Measurements from ENCODE around the gene NDUFV3.
A peak's percentile ranks its signal among the peaks of the same experiment; 100 is the strongest.
"Not testable (repeated sequence)": the region's sequence is repeated elsewhere in the genome, so short reads cannot be mapped to it uniquely, and the experiment has no call there.

The NDUFV3 gene

DNA sequence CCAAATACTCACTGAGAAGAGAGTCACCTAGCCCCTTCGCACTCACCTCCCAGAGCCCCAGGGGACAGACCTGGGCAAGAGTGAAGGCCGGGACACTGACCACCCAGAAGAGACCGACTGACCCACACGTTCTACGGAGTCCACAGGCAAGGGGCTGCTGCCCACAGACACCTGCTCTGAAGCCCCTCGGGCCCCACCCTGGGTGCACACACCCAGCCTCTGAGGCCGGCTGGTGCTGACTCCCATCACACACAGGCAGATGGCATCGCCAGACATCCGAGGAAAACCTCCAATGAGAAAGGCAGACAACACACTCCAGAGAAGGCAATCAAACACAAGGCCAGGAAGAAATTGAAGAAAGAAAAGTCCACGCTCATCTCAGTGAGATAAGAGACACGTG, 35.9 kb upstream of the NDUFV3 start:
- no peak for DNase-seq

DNA sequence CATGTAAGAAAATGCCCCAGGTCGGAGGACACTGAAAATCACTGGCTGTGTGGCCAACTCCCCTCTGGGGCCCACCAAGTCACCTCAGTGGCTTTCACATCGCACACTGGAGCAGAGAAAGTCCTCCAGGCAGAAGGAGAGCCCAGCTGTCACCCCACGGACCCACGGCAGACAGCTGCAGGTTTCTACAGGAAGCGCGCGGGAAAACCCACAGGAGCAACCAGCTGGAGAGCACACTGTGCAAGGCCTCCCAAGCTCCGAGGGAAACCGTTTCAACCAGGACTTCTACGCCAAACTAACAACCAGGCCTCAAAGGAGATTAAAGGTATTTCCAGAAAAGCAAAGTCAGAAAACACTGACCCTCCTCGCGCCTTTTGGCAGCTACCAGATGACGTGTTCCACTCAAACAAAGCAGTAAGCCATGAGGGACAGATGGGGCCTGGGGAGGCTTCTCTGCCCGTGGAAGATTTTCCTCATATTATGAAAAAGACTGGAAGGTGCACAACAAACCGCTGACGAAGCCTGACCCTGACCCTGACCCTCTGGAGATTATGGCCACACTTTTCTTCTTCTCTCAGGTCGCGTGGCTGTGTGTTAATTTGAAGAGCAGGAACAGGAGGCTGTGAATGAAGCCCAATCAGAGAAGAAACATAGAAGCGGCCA, 34.8 kb upstream of the NDUFV3 start:
- no peak for DNase-seq

DNA sequence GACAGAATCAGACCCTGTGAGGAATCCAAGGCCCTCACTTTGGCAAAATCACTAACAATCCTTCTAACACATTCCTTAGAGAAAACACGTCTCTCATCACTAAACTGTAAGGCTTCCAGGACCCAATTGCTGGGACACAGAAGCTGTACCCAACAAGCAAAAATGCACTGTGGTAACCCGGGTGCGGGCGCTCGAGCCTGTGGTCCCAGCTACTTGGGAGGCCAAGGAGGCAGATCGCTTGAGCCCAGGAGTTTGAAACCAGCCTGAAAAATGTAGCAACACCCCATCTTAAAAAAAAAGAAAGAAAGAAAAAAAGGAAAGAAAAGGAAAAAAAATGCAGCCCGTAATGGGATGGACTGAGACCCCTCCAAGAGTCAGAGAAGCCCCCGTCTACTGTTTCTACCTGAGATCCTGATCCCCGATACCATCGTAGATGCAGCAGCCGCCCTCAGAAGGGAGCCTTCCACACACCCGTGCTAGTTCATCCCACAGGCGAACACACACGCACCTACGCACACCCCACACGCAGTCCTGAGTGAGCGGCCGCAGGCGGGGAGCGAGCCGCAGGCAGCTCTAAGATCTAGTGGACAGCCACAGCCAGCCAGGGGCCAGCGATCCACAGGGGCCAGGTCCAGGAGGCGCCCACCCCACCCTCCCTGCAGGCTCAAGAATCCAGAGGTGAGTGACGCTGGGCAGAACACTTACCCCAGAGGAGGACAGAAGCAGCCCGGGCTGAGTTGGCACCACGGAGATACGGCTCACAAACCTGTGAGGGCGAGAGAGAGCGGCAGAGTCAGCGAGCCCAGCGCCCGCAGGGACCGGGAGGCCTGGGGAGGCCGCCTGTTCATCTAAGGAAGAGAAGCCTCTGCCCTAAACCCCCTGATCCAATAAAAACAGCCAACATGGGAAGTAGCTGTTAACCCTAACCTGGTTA, 33.9 kb upstream of the NDUFV3 start:
- no peak for DNase-seq

DNA sequence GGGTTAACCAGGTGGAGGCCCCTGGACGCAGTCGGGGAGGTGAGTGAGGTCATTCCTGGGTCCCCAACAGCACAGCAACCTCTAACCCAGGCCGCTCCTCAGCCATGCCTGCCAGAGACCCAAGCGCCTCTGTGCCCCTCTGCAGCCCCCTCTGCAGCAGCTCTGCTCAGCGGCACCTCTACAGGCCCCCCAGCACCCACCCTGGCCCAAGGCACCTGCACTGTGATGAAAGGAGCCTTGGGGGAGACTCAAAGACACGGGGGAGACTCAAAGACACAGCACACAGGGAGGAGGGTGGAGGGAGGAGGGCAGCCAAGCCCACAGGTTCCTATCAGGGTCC, 33.2 kb upstream of the NDUFV3 start:
- no peak for DNase-seq

DNA sequence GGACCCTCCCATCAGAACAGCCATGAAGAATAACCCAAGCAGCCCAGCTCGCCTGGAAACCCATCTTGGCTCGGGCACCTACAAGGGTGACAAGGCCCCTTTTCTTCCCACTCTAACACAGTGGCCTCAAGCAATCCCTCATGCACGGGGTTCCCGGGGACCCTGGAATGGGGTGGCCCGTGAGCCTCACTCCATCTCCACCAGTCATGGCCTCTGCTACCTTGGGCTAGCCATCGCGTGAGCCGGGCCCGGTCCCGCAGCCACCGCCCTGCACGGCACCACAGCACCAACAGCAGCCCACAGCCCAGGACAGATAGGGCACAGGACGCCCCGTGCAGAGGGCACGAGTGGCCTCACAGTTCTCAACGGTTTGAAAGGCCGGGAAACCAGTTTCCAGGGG, 32.8 kb upstream of the NDUFV3 start:
- DNase-seq = no peak

DNA sequence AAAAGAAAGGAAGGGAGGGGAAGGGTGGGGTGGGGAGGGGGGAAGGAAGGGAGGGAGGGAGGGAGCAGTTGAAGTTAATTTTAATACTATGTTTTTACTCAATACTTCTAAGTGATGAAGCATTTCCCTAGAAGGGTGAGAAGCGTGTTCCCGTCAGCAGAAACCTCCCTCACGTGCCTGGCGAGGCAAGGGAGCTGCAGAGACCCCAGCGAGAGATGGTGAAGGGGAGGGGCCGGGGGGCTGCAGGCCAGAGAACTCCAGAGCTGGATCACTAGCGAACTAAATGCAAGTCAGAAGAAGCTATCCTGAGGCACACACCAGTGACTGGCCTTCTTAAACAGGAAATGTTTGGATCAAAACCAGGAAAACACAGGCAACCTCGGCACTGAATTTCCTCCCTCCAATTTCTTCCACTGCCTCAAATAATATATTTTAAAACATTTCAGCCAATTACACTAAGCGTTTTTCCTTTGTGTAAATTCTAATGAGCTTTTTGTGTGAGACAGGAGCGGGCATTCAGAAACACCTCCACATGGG, 31.7 kb upstream of the NDUFV3 start:
- no peak for DNase-seq

DNA sequence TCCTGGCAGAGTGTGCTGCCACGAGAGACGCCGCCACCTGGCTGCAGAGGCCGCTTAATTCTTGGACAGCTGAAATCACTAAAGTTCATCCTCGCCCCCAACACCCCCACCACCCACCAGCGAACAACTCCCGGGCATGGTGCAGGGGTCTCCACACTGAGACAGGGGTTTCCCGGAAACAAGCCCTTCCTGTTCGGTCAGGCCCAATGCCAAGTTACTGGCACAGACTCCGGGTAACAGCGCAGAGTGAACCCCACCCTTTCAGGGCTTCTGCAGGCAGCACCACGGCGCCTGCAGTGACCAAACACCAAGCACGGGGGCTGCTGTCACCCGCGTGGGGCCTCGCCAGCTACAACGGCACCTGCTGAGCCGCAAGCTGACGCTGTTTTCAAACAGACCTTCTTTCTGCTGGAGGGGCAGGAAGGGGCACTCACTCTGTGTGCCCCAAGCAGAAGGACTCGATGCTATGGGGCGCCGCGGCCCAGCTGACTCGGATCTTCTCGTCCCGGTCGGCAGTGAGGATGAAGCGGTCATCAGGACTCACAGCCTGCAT, 31.2 kb upstream of the NDUFV3 start:
- DNase-seq = no peak

DNA sequence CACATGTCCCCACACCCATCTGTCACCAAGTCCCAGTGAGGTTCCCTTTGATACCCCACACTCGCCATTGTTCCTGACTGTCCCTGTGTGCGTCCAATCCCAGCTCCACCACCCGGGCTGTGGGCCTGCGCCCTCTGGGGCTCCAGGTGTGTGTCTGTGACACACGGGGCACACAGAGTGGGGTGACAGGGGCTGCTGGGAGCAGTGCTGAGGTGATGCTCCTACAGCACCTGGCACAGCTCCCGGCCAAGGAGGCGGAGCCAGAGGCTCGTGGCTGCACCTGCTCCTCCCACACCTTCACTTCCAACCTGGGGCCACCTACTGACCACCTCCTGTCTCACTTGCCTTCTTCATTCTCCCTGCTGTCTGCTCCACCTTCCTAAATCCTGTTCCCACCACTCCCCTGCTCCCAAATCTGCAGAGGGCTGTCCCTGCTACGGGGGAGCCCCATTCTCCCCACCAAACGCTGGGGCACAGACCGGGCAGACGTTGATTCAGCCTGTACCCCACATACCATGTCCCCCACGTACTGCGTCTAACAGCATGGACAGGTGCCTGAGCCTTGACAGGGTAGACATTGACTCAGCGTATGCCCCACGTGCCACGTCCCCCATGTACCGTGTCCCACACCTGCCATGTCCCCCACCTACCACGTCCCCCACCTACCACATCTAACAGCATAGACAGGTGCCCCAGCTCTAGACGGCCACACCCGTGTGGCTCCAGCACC, 30.2 kb upstream of the NDUFV3 start:
- no peak for DNase-seq

DNA sequence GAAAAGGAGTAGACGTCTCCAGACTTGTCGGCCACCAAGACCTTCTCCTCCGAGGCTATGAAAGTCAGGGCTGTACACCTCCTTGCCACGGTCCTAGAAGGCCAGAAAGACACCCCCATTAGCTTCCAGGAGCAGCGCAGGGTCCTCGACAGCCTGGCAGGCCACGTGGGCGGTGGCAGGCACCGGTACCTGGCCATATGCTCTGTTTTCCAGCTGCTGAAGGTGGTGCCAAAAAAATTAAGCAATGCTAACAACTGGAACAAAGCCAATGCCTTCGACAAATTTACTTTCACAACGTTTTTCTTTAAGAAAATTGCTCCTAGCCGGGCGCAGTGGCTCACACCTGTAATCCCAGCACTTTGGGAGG, 29.6 kb upstream of the NDUFV3 start:
- no peak for DNase-seq

DNA sequence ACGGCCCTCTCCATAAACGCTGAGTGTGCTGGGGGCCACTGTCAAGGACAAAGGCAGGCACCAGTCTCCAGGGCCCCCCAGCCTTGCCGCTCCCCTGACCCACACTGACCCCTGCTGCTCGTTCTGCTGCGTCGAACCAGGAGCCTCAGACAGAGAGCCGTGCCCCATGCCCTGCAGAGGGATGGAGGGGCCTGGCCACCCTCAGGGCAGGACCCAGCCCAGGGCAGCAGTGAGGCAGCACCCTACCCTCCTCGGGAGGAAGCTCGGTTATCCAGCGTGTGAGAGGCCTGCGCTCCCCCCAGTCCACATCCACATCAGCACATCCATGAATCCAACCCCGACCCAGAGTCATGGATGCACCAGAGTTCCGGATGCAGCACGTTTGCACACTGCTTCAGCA, 28.8 kb upstream of the NDUFV3 start:
- DNase-seq = no peak

DNA sequence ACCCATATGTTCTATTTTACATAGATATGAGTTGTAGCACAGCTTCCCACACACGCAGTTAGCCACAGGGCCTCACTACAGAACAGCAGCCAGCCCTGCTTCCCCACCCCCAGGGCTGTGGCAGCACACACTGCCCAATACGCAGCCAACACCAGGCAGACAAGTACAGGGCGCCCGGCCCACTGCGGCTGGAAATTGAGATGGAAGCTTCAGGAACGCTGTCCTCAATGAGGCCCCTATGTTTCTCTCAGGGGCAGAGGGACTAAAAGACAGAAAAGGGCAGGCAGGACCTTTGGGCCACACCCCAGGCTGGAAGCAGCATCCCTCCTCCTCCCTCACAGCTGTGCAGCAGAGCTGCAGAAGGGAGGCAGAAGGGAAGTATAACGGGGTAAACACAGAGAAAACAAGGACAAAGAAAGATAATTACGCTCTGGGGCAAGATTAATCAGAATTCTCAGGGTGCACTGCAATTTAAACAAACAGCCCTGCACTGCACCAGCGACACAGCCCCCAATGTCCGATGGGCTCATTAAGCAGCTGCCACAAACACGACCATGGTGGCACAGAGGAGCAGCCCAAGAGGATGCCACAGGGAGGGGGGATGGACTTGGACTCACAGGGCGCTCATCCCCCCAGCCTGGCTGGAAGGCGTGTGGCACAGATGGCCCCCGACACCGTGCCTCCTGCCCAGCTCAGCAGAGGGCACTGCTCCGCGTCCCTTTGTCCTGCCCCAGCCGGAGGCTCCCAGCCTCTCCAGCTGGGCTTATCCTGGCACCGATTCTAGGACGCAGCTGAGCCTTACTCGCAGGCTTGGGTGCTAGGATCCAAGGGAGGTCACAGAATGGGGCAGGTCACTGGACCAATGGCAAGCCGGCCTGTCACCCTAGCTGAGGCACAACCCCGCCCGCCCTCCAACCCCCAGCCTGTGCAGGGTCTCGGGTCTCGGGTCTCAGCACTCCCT, 28.0 kb upstream of the NDUFV3 start:
- no peak for DNase-seq

DNA sequence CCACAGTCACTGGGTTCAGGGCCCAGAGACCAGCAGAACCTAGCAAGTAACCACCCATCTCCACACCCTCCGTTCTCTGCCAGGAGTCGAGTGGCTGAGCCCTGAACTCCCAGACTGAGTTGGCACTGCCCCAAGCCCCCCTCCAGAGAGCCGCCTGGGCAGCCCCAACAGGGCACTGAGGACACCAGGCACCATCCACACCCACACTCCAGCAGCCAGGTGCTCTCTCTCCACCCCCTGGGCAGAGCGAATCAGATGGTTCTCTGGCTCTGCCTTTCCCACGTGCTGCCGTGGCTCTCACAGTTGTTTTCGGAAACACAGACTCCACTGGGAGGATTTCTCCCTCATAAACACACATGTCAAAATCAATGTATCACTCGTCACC, 27.3 kb upstream of the NDUFV3 start:
- DNase-seq = no peak

DNA sequence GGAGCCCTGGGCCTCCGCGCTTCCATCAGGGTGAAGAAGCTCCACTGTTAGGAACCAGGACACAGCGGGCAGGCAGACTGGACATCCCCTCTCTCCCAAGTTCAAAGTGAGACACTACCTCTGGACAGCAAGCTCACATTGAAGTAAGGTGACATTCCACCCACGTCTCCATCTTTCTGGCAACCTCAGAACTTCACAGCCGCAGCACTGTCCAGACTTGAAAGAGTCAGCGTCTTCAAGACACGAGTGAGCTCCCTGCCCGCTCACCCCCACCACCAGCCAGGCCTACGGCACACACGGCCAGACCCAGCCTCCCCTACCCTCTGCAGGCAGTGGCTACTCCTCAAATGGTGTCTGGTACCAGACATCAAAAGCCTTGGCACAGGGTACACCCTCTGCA, 24.9 kb upstream of the NDUFV3 start:
- DNase-seq = no peak

DNA sequence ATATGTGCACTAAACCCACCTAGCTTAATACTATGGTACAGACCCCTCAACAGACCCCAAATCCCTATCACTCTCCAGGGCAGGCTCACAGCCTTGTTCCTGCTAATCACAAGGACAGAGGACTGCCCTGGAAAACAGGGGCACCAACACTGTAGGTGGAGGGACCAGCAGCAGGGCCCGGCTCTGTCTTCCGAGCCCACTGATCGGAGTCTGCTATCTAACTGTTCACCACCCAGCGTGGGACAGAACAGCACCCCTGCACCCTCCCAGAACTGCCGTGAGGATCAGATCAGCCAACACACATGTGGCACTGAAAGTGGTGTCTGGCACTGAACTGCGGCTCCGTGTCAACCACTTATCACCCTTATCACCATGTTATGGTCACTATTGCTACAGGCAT, 20.0 kb upstream of the NDUFV3 start:
- DNase-seq = no peak

DNA sequence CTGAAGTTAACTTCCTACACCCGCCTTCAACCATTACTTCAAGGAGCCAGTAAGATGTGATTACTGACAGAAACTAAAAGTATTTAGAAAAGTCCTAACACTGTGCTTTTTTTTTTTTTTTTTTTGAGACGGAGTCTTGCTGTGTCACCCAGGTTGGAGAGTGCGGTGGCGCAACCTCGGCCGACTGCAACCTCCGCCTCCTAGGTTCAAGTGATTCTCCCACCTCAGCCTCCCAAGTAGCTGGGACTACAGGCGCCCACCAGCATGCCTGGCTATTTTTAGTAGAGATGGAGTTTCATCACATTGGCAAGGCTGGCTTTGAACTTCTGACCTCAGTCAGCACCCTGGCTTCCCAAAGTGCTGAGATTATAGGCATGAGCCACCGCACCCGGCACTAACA, 17.3 kb upstream of the NDUFV3 start:
- DNase-seq = not testable (repeated sequence)

DNA sequence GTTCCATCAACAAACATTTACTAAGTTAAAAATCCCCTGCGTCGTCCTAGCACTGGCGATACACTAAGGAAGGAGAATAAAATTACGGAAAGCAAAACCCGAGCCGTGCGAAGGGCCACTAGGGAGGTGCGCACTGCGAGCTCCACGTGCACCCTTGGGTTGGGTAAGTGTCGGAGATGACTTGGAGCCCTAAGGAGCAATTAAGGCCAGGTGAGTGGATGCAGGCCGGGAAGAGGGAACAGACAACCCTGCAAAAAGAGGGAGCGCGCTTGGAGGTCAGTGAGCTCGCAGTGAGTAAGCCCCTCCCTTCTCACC, 14.5 kb upstream of the NDUFV3 start:
- no peak for DNase-seq

DNA sequence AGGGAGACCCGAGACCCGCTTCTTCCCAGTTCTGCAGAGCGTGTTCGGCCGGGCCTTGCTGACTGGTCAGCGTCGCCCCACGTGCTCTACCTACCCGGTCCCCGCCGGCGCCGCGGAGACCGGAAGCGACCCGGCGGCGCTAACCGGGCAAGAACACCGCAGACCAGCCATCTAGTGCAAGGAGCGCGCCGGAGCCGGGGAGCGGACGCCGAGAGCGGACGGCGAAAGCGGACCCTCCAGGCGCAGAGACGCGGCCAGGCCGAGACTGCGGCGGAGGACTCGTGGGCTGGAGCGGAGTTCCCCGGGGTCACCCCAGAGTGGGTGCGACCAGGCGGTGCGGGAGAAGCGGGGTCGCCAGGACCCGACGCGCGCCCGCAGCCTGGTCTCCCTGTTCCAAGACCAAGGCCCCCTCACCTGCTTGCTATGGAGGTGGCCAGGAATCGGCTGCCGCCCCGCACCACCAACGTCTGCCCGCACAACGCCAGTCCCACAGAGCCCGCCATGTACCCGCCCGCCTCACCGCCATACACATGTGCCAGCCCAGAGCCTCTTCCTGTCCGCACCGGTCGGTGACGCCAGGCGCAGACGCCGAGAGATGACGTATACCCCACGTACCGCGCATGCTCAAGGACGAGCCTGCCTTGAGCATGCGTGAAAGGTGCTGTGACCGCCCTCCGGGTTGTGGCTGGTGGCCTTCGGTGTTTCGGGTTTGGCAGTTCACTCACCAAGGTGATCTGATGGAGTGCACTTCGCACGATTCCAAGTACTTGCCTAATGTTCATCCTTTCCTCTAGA, 13.9 kb upstream of the NDUFV3 start, which contains the start of gene WDR4:
Gene WDR4, minus strand, starts transcription at position 547 of the 795 bp plus-strand sequence. Its CDS starts 44 bp downstream, at position 503.
- DNase-seq = peak; percentile 96 to 98

DNA sequence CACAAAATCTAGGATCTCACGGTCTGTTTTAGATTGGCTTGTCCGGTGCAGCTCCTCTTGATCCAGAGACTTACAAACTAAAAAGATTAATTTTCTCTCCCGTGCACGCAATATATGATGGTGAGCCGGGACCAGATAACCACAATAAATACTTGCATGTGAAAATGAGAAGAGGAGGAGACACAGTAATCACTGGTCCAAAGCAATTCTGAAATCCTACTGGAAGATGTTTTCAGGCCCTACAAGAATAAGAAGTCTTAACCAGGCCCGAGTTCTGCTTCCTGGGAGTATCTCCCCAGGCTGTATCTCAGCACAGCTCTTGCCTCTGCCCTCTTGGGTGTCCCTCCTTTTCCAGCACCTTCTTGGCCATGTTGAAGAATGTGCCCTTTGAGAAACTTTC, 12.8 kb upstream of the NDUFV3 start:
- DNase-seq = no peak

DNA sequence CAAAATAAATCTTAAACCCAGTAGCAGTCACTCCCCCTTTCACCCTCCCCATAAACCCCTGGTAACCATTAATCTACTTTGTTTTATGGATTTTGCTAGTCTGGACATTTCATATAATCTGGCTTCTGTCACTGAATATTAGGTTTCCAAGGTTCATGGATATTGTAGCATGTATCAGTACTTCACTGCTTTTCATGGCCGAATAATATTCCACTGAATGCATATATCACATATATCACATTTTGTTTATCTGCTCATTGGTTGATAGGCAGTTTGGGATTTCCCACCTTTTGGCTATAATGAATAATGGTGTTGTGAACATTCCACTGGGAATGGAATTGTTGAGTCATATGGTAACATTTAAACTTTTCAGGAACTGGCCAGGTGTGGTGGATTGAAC, 9.2 kb upstream of the NDUFV3 start:
- no peak for DNase-seq

DNA sequence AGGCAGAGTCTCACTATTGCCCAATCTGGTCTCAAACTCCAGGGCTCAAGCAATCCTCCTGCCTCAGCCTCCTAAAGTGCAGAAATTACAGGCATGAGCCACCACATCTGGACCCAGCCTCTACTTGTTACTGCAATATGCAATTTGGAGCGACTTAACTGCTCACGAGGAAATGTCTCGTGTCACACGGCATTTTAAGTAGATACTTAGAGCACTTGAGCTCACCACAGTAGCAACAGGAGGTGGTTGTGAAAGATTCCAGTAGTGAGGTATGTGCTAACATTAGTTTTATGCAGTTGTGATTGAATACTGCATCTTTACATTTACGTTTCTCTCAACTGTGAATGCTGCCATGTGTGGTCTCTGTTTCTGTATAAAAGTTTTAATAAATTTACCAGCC, 5.8 kb upstream of the NDUFV3 start:
- no peak for DNase-seq

DNA sequence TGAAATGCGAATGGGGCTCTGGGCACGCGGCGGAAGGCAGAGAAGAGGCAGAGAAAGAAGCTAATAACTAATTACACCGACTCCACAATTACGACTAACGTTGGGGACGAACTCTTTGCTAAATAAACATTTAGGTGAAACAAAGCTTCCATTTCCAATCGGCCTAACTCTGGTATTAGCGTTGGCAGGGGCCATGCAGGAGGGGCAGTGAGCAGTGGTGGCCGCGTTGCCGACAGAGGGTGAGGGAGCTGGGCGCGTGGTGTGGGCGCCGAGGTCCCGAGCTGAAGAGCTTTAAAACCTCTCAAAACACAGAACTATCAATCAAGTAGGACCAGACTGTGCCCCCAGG, 553 bp upstream of the NDUFV3 start:
- no peak for DNase-seq

DNA sequence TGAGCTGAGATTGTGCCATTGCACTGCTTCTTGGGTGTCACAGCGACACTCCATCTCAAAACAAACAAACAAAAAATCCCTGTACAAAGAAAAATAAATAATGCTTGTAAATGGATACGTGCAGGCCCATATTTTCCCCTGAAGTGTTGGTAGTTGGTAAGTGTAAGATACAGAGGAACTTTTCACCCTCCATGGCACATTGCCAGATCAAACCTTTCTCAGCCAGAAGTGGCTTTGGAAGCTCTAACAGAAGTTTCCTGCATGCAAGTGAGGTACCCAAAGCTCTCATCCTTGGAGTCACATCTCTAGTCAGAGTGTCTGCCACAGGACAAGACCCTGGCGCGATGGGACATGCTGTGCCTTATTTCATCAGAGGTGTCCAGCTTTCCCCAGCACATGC, 7.3 kb downstream of the NDUFV3 start:
- no peak for DNase-seq

Measured in stimulated activated CD4-positive, alpha-beta T cell treated with anti-CD3 and anti-CD28 coated beads, Interleukin-4, amount 100 ng/mL, for 4 hours (primary cell).